K562 (cell line): ENCODE data around the gene WDR31. TPM values are rescaled to one million over a fixed set of nuclear protein-coding genes. Genes with fewer than 3 reads are reported as not detected.

ENCODE experiments used
- ATF7 ChIP-seq: fragments of 450-650 bp; IDR thresholded peaks from 2 replicates; pipeline ENCODE4 v1.7.1; 2014; ENCODE audit warnings: mild to moderate bottlenecking, moderate library complexity
- CEBPB ChIP-seq: fragments of 450-650 bp; IDR thresholded peaks from 2 replicates; pipeline ENCODE4 v1.6.1; 2016; ENCODE audit warnings: missing genetic modification characterization, missing compliant biosample characterization
- CREB1 ChIP-seq, 2 experiments: sonication (generic) in 1 of 2; formaldehyde crosslinking in 1 of 2; IDR thresholded peaks; 2 replicates each; pipeline versions ENCODE4 v1.6.1 to v1.8.0; 2012 to 2022; ENCODE audit warnings: inconsistent platforms in 1 of 2, mild to moderate bottlenecking in 1 of 2, missing genetic modification reagents in 1 of 2, moderate library complexity in 1 of 2
- ESRRB ChIP-seq: fragments of 250-450 bp; sonication (Bioruptor Pico); IDR thresholded peaks from 2 replicates; pipeline ENCODE4 v1.5.0; 2020; ENCODE audit warnings: mild to moderate bottlenecking, moderate library complexity, borderline replicate concordance
- FOXP1 ChIP-seq: sonication (generic); formaldehyde crosslinking; IDR thresholded peaks from 2 replicates; pipeline ENCODE4 v1.8.0; 2022; ENCODE audit warnings: mild to moderate bottlenecking, missing genetic modification reagents
- MCM5 ChIP-seq: fragments of 450-650 bp; IDR thresholded peaks from 2 replicates; pipeline ENCODE4 v1.6.1; 2016; ENCODE audit warnings: low read depth
- NFE2 ChIP-seq: IDR thresholded peaks from 2 replicates; pipeline ENCODE4 v1.6.1; 2014; ENCODE audit warnings: antibody characterized with exemption, low read depth
- POLR2AphosphoS2 ChIP-seq: IDR thresholded peaks from 2 replicates; pipeline ENCODE4 v1.6.1; 2012; ENCODE audit warnings: low read length, improper control_type of control experiment
- SPI1 ChIP-seq: IDR thresholded peaks from 2 replicates; pipeline ENCODE4 v1.6.1; 2011; ENCODE audit warnings: low read depth, low read length, control low read depth, borderline replicate concordance
- TCFL5 ChIP-seq: fragments of 250-450 bp; sonication (Bioruptor Pico); conservative IDR thresholded peaks from 2 replicates; pipeline ENCODE4 v1.6.1; 2021; ENCODE audit warnings: mild to moderate bottlenecking, moderate library complexity, matching md5 sums
- ZNF24 ChIP-seq: fragments of 450-650 bp; IDR thresholded peaks from 2 replicates; pipeline ENCODE4 v1.6.1; 2016
- polyA plus RNA-seq, 8 experiments: library from polyadenylated mRNA; depleted of rRNA in 4 of 8; stranded (reverse) in 5 of 8; unstranded in 3 of 8; fragments of >200 nt; fragmentation: Nextera tagmentation in 2 of 8; fragmentation: Illumina TruSeq in 1 of 8; extraction: Ambion mirVana in 2 of 8; extraction: Trizol in 1 of 8; gene quantifications; 2 replicates each; pipeline versions ENCODE4 v1.2.1 to v1.2.3, GENCODE V29; 2011 to 2014; ENCODE audit warnings: inconsistent platforms in 1 of 8, missing spikeins in 1 of 8
- total RNA-seq, 7 experiments: library from RNA; depleted of rRNA in 6 of 7; stranded (reverse); fragments of >200 nt in 6 of 7; fragmentation: Illumina TruSeq in 2 of 7; extraction: Trizol in 2 of 7; gene quantifications; 2 replicates each; pipeline versions ENCODE4 v1.2.1 to v1.2.3, GENCODE V29; 2011 to 2021; ENCODE audit warnings: low replicate concordance in 1 of 7
- TF ChIP-seq, protein P1 (sequence below): fragments of 450-650 bp; IDR thresholded peaks from 2 replicates; pipeline ENCODE4 v1.6.1; 2016; ENCODE audit warnings: low read depth
- TF ChIP-seq, protein P2 (sequence below): fragments of 150-350 bp; IDR thresholded peaks from 2 replicates; pipeline ENCODE4 v1.6.1; 2014; ENCODE audit warnings: low read depth, mild to moderate bottlenecking, low read length, borderline replicate concordance
- TF ChIP-seq, protein P3 (sequence below): fragments of 250-450 bp; sonication (Bioruptor Pico); IDR thresholded peaks from 2 replicates; pipeline ENCODE4 v1.4.0; 2020

The WDR31 gene
- total and polyA plus RNA-seq, 9 of the 15 experiments (the other 6 are each of a cell fraction or from before 2014, with no cell fraction given), result 0.35 to 1.8 (median 0.95) TPM

DNA sequence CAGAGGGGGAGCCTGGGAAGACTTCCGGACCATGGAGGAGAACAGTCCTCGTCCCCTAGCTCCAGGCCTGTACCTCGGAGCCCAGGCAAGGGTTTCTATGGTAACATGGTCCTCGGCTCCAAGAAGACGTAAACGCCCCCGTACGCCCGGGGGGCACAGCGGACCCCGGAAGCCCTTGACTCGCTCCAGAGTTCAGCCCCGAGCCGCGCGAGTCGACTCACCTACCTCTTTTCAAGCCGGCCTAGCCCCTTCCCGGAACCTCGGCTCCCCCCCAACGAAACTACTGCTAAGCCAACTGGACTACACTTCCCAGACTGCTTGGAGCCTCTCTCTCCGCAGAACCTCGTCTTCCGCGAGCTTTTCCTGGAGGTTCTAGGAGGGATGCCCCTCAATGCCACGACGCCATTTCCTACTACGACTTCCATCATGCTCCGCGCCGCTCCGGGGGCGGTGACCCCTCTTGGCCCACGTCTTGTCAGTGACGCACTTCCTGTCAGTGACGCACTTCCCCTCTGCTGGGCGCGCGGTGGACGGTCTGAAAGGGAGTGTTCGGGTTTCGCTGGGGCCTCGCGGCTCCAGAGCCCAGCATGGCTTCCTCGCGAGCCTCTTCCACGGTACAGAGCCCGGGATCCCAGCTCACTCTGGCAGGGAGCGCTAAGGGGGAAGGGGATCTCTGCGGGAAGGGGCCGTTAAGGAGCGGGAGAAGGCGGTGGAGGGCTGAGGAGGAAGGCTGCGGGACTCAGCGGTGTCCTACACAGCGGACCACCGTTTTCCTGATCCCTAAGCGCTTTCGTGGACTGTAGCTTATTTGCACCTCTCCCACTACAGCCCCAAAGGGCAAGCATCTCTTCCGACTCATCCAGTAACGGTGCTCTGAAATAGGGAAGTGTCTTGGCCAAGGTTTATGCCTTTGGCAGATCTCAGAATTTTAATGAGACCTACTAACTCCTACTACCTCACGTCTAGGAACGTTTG lies 64.6 kb downstream of the WDR31 start, which contains the start of the genes CDC26 and PRPF4 (continued):
- TF ChIP-seq, protein P1, sequence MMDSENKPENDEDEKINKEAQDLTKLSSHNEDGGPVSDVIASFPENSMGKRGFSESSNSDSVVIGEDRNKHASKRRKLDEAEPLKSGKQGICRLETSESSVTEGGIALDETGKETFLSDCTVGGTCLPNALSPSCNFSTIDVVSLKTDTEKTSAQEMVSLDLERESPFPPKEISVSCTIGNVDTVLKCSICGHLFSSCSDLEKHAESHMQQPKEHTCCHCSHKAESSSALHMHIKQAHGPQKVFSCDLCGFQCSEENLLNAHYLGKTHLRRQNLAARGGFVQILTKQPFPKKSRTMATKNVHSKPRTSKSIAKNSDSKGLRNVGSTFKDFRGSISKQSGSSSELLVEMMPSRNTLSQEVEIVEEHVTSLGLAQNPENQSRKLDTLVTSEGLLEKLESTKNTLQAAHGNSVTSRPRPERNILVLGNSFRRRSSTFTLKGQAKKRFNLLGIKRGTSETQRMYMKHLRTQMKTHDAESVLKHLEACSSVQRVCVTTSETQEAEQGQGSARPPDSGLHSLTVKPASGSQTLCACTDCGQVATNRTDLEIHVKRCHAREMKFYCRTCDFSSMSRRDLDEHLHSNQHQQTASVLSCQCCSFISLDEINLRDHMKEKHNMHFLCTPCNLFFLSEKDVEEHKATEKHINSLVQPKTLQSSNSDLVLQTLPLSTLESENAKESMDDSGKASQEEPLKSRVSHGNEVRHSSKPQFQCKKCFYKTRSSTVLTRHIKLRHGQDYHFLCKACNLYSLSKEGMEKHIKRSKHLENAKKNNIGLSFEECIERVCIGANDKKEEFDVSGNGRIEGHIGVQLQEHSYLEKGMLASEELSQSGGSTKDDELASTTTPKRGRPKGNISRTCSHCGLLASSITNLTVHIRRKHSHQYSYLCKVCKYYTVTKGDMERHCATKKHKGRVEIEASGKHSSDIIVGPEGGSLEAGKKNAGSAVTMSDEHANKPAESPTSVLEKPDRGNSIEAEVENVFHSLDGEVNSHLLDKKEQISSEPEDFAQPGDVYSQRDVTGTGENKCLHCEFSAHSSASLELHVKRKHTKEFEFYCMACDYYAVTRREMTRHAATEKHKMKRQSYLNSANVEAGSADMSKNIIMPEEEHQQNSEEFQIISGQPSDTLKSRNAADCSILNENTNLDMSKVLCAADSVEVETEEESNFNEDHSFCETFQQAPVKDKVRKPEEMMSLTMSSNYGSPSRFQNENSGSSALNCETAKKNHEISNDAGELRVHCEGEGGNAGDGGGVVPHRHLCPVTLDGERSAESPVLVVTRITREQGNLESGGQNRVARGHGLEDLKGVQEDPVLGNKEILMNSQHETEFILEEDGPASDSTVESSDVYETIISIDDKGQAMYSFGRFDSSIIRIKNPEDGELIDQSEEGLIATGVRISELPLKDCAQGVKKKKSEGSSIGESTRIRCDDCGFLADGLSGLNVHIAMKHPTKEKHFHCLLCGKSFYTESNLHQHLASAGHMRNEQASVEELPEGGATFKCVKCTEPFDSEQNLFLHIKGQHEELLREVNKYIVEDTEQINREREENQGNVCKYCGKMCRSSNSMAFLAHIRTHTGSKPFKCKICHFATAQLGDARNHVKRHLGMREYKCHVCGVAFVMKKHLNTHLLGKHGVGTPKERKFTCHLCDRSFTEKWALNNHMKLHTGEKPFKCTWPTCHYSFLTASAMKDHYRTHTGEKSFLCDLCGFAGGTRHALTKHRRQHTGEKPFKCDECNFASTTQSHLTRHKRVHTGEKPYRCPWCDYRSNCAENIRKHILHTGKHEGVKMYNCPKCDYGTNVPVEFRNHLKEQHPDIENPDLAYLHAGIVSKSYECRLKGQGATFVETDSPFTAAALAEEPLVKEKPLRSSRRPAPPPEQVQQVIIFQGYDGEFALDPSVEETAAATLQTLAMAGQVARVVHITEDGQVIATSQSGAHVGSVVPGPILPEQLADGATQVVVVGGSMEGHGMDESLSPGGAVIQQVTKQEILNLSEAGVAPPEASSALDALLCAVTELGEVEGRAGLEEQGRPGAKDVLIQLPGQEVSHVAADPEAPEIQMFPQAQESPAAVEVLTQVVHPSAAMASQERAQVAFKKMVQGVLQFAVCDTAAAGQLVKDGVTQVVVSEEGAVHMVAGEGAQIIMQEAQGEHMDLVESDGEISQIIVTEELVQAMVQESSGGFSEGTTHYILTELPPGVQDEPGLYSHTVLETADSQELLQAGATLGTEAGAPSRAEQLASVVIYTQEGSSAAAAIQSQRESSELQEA, result no peak; the same call in 1 of the 2 replicates
- TF ChIP-seq, protein P2, sequence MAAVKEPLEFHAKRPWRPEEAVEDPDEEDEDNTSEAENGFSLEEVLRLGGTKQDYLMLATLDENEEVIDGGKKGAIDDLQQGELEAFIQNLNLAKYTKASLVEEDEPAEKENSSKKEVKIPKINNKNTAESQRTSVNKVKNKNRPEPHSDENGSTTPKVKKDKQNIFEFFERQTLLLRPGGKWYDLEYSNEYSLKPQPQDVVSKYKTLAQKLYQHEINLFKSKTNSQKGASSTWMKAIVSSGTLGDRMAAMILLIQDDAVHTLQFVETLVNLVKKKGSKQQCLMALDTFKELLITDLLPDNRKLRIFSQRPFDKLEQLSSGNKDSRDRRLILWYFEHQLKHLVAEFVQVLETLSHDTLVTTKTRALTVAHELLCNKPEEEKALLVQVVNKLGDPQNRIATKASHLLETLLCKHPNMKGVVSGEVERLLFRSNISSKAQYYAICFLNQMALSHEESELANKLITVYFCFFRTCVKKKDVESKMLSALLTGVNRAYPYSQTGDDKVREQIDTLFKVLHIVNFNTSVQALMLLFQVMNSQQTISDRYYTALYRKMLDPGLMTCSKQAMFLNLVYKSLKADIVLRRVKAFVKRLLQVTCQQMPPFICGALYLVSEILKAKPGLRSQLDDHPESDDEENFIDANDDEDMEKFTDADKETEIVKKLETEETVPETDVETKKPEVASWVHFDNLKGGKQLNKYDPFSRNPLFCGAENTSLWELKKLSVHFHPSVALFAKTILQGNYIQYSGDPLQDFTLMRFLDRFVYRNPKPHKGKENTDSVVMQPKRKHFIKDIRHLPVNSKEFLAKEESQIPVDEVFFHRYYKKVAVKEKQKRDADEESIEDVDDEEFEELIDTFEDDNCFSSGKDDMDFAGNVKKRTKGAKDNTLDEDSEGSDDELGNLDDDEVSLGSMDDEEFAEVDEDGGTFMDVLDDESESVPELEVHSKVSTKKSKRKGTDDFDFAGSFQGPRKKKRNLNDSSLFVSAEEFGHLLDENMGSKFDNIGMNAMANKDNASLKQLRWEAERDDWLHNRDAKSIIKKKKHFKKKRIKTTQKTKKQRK, result no peak
- TF ChIP-seq CEBPB (tag) (no peak), POLR2AphosphoS2 (peak; percentile 91; the same call in 1 of the 2 replicates), FOXP1 (peak; percentile 62; the same call in 1 of the 2 replicates), TCFL5 (CRISPR knock-in tag) (no peak), ATF7 (peak; percentile 87), MCM5 (no peak), SPI1 (peak; percentile 95), NFE2 (no peak), ZNF24 (no peak), CREB1 (IDR thresholded peaks at IDR 0.05) (peak; percentile 96), CREB1 (CRISPR knock-in tag; IDR thresholded peaks at IDR 0.05) (peak; percentile 96), ESRRB (no peak)
- TF ChIP-seq, protein P3, sequence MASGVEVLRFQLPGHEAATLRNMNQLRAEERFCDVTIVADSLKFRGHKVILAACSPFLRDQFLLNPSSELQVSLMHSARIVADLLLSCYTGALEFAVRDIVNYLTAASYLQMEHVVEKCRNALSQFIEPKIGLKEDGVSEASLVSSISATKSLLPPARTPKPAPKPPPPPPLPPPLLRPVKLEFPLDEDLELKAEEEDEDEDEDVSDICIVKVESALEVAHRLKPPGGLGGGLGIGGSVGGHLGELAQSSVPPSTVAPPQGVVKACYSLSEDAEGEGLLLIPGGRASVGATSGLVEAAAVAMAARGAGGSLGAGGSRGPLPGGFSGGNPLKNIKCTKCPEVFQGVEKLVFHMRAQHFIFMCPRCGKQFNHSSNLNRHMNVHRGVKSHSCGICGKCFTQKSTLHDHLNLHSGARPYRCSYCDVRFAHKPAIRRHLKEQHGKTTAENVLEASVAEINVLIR, result peak; percentile 92
